ENCODE measurements around the gene MAD1L1. TPM values are rescaled to one million over a fixed set of nuclear protein-coding genes. Genes with fewer than 3 reads are reported as not detected.

The MAD1L1 gene
- total and polyA plus RNA-seq, 2 of the 8 experiments (the other 6 are each of a cell fraction or from before 2014, with no cell fraction given), result 40.4 to 44.6 TPM

DNA sequence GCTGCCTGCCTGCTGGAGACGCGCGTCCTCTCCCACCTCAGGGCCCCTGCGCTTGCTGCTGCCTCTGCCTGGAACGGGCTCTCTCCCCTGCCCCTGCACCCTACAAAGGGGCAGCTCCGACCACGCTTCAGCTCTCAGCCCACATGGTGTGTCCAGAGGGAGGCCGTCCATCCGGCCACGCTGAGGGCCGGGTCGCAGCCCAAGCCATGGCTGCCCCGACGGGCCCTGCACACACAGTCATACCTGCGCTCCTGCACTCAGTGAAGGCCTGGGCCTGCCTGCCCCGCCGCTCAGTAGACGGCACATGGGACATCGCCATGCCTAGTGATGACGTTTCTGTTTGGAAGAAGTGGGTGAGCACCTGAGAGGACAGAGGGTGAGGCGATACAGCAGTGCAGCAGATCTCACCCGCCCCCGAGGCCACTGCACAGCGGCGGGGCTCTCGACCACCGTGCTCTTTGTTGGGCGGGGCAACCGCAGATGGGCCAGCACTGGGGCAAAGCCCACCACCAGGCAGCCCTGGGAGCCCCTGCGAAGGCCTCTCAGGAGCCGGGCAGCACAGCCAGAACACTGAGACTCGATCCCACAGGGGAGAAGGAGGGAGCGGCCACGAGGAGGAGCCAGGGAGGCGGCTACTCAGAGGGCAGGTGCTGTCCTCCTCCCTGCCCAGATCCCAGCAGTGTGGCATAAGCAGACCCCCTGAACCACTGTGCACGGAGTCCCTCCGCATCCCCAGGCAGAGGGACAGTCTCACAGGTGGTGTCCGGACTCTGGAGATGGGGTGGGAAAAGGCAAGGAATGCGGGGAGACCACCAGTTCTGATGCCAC lies 129.5 kb downstream of the MAD1L1 start:
- no peak for DNase-seq (ENCODE audit: low read depth in 1 of 2, low spot score in 2 of 2)
- 92% methylated on average over 36 of the region's 39 CpGs; no CpG with 5 or more reads in 1 of the 2 experiments for WGBS, 2 experiments (ENCODE audit: extremely low coverage in 1 of 2, insufficient coverage in 1 of 2, insufficient read length in 1 of 2, insufficient replicate concordance in 2 of 2, low coverage in 1 of 2, low lambda C conversion rate in 2 of 2, missing lambda C conversion rate in 1 of 2)
- ChIA-PET CTCF (ENCODE audit: partially characterized antibody) (interaction anchor here (1.2 to 2.1 kb wide), 5 partner anchors 9 to 95 kb away, joined by 3 to 8 read pairs (median 4); no protein-coding TSS in a partner anchor), POLR2A (ENCODE audit: partially characterized antibody) (no interaction called here)
- peak overlapping the region; percentile 90 for H4K8ac ChIP-seq (ENCODE audit: extremely low read depth, insufficient read depth, low read length)
- H2BK12ac ChIP-seq (ENCODE audit: low read depth, low read length), result peak overlapping the region; percentile 60
- TF ChIP-seq JUND (IDR thresholded peaks at IDR 0.05; ENCODE audit: low read length) (no peak), SRF (IDR thresholded peaks at IDR 0.05; ENCODE audit: low read depth, low read length) (no peak), EGR1 (IDR thresholded peaks at IDR 0.05; ENCODE audit: borderline replicate concordance, low read depth, low read length) (no peak), RAD21 (IDR thresholded peaks at IDR 0.05 in 1 of 2, conservative IDR thresholded peaks at IDR 0.05 in 1 of 2; ENCODE audit: low read depth in 2 of 2, low read length in 2 of 2) (no peak), PHF8 (conservative IDR thresholded peaks at IDR 0.05; ENCODE audit: low read depth, low read length) (no peak), FOSL1 (IDR thresholded peaks at IDR 0.05; ENCODE audit: insufficient read depth, low read depth, low read length) (no peak), HDAC2 (IDR thresholded peaks at IDR 0.05; ENCODE audit: borderline replicate concordance in 1 of 2, low read depth in 2 of 2, low read length in 2 of 2) (no peak)
- peak overlapping the region; percentile 62; the same call in 1 of the 2 replicates for H2BK5ac ChIP-seq (ENCODE audit: low read depth, low read length)
- no peak overlapping the region for H3K4me3 ChIP-seq (ENCODE audit: extremely low read depth in 1 of 4, insufficient read depth in 2 of 4, low read depth in 3 of 4, low read length in 4 of 4)
- H2AFZ ChIP-seq (ENCODE audit: low read length), result no peak overlapping the region
- H3K14ac ChIP-seq (ENCODE audit: insufficient read length), result no peak overlapping the region
- H3K4me2 ChIP-seq (ENCODE audit: insufficient read depth in 1 of 2, low read depth in 2 of 2, low read length in 2 of 2), result no peak overlapping the region
- H2BK15ac ChIP-seq (ENCODE audit: low read length), result peak overlapping the region; percentile 88; the same call in 1 of the 2 replicates
- peaks cover 0 to 7% of the 10 kb centered on the region in 2 experiments; a peak in 1 of 4 replicates for H3K79me2 ChIP-seq (ENCODE audit: control insufficient read depth in 1 of 2, insufficient read depth in 2 of 2, low read length in 2 of 2)
- H3K4me1 ChIP-seq (replicated peaks in 1 of 4; ENCODE audit: control insufficient read depth in 3 of 4, insufficient read depth in 4 of 4, low read length in 3 of 4), result peaks cover 0 to 24% (median 9%) of the 10 kb centered on the region in 4 experiments; a peak in 6 of 7 replicates
- no peaks in the 10 kb centered on the region for H3K27me3 ChIP-seq (replicated peaks in 1 of 4; ENCODE audit: control insufficient read depth in 3 of 4, extremely low read depth in 1 of 4, insufficient read depth in 3 of 4, low read length in 3 of 4)
- no peak overlapping the region for H2BK20ac ChIP-seq (ENCODE audit: low read length)
- H3K36me3 ChIP-seq (ENCODE audit: control insufficient read depth in 2 of 4, insufficient read depth in 4 of 4, low read length in 3 of 4), result no peaks in the 10 kb centered on the region; a peak in 1 of 8 replicates
- peak overlapping the region; percentile 98 for H2AK5ac ChIP-seq (ENCODE audit: low read depth, low read length)
- H3K4ac ChIP-seq (replicated peaks; ENCODE audit: insufficient read length, low read depth, low read length), result peak overlapping the region; percentile 83
- peaks cover 0 to 11% of the 10 kb centered on the region in 2 experiments for H4K20me1 ChIP-seq (replicated peaks in 1 of 2; ENCODE audit: control insufficient read depth in 1 of 2, insufficient read depth in 2 of 2, low read length in 2 of 2)
- no peak overlapping the region for H3K56ac ChIP-seq (replicated peaks; ENCODE audit: insufficient read length, low read depth, low read length)
- peak overlapping the region; percentile 21 for H4K5ac ChIP-seq (ENCODE audit: insufficient read length, low read depth, low read length)
- H4K91ac ChIP-seq (replicated peaks; ENCODE audit: insufficient read length, low read length), result peak overlapping the region; percentile 90
- H3K9ac ChIP-seq (replicated peaks in 1 of 4; ENCODE audit: extremely low read depth in 1 of 4, low read depth in 3 of 4, low read length in 3 of 4), result no peak overlapping the region
- H3K27ac ChIP-seq (ENCODE audit: low read depth, low read length), result 0 out of 2 replicates have a peak overlapping the region, but pooled peaks have one; percentile 14
- no peaks in the 10 kb centered on the region for H3K9me3 ChIP-seq (ENCODE audit: insufficient read depth in 2 of 2, low read depth in 1 of 2, low read length in 1 of 2)
- no peak for FAIRE-seq
- H3K23ac ChIP-seq (ENCODE audit: insufficient read length), result no peak overlapping the region
- peaks cover 11% of the 10 kb centered on the region for H3K79me1 ChIP-seq (ENCODE audit: low read depth, low read length)
- H3K18ac ChIP-seq (ENCODE audit: extremely low read depth, low read length), result 0 out of 2 replicates have a peak overlapping the region, but pooled peaks have one; percentile 26
- peaks cover 6% of the 10 kb centered on the region; the same call in 1 of the 2 replicates for H3K23me2 ChIP-seq (ENCODE audit: low read depth, low read length)
- peak overlapping the region; percentile 39 for H2BK120ac ChIP-seq (replicated peaks; ENCODE audit: low read depth, low read length)
